Stimulated activated CD8-positive, alpha-beta memory T cell treated with anti-CD3 and anti-CD28 coated beads, Interleukin-4, amount 100 ng/mL, for 1 hour (primary cell): ENCODE measurements around the gene TRMT11.
"Not testable (repeated sequence)": the region's sequence is repeated elsewhere in the genome, so short reads cannot be mapped to it uniquely, and the experiment has no call there.

ENCODE experiments used
- DNase-seq, 2 donors: peaks; one replicate each; pipeline ENCODE4 v3.0.0-alpha.2; 2020; ENCODE audit warnings: low read depth in 2 of 2, low spot score in 1 of 2

The TRMT11 gene

DNA sequence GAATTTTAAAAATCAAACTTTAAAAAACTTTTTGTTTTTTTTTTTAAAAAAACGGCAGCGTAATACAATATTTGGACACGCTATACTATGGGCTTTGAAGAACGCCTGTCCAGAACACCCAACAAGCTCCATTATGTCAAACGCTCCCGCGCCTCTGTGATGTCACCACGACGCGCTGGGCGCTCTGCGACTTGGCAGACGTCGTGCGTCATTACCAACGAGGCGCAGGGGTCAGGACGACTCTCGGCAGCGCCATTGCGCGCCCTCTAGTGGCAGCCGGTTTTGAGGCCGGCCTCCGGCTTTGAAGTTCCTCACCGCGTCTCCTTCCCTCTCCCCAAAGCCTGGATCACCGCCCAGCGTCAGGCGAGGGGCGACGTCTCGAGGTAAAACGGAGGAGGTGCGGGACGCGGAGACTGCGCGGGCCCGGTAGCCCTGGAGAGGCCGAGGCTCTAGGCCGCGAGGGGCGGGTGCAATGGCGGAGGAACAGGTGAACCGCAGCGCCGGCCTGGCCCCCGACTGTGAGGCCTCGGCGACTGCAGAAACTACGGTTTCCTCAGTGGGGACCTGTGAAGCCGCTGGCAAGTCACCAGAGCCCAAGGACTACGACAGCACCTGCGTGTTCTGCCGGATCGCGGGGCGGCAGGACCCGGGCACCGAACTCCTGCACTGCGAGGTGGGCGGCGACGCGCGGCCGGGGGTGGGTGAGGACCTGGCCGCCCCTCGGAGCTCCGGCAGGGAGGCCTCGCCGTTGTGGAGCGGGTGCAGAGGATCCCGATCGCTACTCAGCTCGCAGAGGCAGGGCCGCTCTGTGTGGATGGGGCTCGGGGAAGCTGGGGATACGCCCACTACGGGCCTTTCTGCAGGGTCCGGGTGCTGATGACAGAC is 29.6 kb upstream of the TRMT11 start, which contains the start of gene HINT3:
Gene HINT3 (plus strand): TSS at position 265 of the 885 bp plus-strand sequence. CDS start 208 bp downstream, at position 473.
- peak; percentile 94 to 97 for DNase-seq

DNA sequence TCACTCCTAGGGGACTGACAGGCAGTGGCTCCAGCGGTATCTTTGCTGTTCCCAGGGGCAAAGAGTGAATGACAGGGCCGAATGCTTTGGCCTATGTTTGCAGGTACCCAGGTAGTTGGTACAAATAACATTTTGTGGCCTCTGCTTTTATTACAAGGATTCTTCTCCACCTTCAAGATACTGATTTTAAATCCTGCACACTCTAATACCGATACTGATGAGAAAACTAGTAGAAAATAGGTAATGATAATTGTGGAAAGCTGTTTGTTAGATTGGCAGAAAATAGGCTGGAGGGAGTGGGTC is 29.0 kb upstream of the TRMT11 start:
- DNase-seq = no peak

DNA sequence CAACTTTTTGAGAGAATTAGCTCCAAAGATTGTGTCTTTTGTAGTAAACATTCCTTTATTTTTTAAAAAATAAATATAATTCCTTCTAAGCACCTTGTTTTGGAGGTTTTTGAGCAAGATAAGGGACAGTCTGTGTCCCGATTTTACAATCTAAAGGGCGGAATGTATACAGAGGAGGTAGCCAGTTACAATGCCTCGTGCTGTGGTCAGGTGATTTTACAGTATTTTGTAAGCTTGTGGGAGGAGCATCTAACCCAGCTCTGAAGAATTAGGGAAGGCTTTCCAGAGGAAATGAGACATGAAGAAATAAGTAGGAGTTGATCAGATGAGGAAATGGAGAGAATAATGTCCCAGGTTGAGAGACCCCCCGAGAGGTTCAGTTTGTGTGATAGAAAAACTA is 28.5 kb upstream of the TRMT11 start:
- DNase-seq = no peak

DNA sequence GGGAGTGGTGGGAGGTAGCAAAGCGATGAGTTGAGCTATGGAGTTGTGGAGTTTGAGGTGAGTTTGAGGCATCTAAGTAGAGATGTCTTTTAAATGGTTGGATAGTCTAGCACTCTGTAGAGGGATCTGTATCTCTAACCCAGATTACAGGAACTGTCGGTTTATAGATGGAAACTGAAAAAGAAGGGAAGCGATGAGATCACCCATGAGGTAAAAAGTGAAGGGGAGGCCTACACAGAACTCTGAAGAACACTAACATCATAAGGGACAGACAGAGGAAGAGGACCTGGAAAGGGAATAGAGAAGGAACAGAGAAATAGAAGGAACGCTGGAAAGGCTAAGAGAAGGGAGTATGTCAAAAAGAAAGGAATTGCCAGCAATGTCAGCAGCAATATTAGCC is 27.3 kb upstream of the TRMT11 start:
- DNase-seq = no peak

DNA sequence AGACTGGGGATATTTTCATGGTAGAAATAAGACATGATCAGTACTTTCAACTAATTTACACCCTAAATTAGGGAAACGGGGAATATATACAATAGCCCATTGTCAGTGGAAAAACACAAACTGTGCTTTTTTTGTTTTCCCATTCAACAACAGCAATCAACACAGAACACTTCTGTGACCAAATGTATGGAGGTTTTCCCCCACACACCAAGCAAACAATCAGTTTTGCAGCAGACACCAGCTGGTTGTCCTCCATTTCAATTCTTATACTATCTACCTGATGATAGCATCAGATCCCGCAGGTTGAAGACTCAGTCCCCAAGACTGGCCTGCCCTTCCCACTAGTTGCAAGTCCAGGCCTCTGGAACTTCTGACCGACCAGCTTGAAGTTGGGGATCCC is 25.2 kb upstream of the TRMT11 start:
- DNase-seq = no peak

DNA sequence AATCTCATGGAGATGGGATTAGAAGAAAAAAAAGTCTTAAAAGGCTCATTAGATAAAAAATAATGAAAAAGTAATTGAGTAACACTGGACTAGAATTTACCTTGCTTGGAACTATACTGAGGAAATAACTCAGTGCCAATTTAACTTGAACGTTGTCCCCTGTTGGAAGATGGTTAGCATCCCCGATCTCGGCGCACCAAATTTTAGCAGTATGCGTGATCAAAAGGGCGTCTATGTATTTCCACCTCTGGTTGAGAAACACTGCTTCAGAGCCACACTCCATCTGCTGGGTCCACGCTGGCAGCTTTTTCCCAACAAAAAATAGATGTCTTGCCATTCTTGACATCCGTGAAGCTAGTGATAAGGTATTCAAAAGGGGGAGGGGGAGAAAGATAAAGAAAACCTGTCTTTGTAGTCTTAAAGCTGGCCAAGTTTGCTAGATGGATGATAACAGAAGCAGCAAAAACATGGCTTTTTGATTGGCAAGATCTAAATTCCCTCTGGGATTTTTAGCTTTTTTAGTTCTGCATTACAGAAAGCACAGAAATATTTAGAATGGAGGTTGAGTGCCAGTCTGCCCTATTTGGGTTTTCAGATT is 23.3 kb upstream of the TRMT11 start:
- no peak for DNase-seq

DNA sequence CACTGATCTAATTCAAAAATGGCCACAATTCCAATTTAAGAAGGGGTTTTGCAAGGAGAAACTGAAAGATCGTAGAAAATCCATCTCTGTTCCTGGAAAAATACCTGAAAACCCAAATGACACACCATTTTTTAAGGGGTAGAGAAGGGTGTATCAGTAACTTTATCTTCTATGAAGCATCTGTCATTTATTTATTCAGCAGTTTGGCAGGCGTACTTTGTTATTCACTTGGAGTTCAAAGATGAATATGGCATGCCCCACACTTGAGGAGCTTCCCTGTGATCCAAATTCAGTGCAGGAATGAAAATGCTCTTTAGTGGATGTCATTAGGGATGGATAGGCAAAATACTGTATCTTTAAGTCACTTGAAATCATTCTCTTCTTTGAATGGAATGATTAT is 22.5 kb upstream of the TRMT11 start:
- no peak for DNase-seq

DNA sequence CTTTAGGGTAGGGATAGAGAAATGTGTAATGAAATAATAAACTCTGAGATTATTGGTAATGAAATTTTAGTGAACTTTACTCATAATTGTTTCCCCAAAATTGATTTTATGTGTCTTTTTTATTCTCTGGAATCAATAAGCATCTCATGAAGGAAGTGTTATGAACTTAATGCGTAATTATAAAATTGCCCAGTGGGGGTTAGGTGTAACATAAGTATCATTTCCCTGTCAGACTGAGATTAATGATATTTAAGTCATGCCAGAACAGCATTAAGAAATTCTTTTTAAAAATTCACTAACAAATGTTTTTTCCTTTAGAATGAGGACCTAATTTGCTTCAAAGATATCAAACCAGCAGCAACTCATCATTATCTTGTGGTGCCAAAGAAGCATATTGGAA is 19.8 kb upstream of the TRMT11 start:
- DNase-seq = no peak

DNA sequence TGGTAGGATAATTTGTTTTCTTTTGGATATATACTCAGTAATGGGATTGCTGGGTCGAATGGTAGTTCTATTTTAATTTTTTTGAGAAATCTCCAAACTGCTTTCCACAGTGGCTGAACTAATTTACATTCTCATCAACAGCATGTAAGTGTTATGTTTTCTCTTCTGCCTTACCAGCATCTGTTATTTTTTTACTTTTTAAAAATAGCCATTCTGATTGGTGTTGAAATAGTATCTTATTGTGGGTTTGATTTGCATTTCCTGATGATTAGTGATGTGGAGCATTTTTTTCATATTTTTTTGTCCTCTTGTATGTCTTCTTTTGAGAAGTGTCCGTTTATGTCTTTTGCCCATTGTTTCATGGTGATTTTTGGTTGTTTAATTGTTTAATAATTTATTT is 17.8 kb upstream of the TRMT11 start:
- DNase-seq = no peak

DNA sequence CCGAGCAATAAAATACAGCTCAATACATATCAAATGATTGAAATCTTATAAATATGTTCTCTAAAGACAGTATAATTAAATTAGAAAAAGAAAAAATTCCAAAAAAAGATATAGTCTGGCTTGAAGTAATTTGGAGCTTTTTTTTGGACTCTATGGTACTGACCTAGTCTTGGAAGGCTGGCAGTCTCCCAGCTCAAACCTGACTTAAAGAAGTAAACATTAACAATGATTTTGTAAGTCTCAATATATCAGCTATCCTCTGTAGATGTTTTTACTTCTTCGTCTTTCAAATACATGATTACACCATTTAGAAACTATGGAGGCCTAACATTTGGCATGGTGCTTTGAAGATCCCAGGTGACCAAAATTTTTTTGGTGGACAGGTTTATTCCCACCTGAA is 15.6 kb upstream of the TRMT11 start:
- no peak for DNase-seq

DNA sequence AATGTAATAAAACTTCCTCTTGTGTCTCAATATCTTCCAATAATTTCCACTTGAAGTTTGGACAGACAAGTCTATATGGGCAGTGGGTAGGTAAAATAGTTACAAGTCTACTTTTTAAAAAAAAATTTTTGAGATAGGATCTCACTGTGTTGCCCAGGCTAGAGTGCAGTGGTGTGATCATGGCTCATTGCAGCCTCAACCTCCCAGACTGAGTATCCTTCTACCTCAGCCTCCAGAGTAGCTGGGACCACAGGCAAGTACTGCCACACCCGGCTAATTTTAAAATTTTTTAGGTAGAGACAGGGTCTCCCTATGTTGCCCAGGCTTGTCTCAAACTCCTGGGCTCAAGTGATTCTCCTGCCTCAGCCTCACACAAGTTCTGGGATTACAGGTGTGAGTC is 13.9 kb upstream of the TRMT11 start:
- DNase-seq = not testable (repeated sequence)

DNA sequence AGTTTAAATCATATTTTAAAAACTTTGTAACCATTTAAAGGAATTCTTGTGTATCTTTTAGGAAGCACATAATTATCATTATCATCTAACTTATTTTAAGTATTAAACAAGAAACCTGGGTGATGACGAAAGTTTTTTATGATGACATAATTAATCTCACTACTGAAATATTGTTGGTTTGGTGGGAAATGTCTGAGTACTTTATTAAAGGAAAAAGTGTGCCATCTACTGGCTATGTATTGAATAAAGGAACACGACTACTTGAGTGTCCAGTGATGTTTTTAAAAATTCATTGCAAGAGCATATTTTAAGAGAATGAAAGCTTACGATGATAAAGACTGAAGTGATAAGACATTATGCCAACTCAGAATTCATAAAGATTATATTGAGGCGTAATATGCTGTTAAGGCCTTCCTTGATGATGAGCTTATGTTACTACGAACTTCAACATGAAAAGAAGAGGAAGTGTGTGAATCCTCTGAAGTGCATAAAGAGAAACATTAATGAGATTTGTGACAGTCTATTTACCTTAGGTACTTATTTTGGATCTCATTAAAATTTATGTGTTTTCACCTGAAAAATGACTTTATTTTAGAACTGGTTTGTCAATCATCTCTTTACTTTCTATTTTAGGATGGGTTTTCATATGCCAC is 12.0 kb upstream of the TRMT11 start:
- no peak for DNase-seq

DNA sequence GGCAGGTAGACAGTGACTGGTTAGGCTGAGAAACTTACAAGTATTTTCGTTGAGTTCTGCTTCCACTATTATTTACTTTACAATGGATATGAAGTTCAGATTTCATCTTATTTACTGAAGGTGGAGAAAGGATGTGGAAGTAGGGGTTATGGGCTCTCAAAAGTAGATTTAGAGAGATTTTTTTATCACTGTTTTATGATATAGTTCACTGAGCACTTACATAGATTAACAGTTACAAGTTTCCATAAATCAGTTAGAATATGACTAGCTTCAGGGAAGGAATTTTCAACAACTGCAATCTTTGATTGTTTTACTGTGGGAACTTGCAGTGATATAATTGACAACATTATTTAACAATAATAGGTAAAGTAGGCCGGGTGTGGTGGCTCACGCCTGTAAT is 7.2 kb upstream of the TRMT11 start:
- DNase-seq = no peak

DNA sequence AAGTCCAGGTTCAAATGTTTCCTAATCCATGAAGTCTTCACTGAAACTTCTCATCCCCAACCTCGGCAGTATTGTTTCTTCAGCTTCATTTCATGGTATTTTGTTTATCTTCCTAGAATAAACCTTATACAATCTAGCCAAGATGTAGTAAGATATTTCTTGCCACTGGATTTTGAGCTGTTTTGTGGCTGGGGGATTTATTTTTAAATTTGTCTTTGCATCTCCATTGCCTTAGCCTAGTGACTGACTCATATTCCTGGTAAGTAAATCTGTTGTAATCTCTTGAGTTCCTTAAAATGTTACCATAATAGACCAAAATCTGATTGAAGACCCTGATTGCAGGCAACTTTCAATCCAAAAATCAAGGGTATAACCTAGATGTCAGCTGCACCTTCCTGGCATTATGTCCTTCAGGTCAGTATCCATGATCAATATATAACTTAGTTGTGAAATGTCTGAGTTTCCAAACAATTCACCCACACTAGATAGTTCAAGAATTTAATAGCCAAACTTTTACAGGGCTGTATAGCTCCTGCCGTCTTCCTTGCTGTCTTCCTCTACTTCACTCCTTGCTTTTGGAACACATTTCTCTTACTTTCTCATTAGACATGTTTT is 4.7 kb upstream of the TRMT11 start:
- no peak for DNase-seq

DNA sequence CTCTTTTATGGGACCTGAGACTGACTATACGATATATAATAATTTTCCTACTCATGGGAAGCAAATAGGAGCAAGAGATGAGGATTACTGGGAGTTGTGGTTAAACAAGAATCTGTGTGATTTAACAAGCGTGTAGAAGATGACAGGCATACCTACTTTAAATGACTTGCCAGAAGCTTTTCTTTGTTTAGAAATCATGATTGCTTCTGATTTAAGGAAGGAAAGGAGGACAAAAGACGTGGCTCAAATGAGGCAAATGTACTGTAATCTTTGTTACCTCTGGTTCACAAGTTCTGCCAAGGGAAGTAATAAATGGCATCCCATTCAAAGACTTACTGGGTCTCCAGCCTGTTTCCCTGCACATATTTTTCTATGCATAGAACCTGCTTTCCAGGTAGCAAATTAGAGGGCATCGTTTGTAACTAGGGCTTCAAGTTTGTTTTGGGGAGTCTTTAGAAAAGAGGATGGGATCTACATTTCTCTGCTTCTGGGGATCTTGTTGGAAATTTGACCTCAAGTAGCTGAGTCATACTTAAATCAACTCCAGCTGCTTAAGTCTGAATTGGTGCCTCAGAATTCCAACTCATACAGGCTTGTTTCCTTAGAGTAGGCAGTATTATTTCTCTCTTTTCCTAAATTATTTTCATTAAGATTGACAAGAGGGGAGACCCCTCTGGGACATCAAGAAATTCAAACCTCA is 2.9 kb upstream of the TRMT11 start:
- no peak for DNase-seq

DNA sequence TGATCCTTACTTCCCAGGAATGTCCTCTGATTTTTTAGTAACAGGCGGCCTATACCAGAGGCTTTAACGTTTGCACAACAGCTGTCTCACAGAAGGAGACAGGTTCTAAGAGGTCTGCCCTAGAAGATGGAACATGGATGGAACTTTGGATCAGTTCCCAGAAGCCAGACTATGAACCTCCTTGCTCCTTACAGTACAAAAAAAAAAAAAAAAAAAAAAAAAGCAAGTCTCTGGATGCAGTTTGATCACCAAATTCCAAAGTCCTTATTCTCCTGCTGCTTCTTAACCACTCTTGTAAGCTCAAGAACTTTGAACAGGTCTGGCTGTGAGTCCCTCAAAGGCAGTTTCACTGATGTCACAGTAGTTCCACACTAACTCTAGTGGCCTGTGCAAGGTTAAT is 2.0 kb upstream of the TRMT11 start:
- no peak for DNase-seq

DNA sequence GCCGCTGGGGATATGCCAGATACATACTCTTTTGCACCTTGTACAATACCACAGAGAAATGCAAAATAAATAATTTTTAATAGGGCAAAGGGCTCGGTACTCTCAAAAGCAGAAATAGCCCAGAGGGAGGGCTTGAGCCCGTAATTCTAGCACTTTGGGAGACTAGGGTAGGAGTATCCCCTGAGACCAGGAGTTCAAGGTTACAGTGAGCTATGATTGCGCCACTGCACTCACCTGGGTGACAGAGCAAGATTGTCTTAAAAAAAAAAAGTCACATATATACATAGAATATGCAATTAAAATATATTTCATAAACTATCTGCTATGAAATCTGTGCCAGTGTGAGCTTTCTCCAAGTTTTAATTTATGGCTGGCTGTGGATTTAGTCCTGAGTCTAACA is 818 bp upstream of the TRMT11 start:
- no peak for DNase-seq

DNA sequence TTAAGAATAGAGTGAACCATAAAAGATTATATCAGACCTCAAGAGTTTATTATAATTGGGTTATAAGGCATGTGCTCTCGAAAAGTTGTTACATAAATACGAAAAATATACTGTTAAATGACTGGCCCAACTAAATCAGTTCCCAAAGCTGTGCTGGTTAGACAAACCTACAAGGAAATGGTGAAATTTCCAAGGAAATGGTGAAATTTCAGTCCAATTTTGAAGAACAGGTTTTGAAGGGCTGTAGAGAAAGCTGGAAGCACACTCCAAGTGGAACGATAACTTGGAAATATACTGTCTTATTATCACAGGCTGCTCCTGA is 400 bp upstream of the TRMT11 start:
- no peak for DNase-seq

DNA sequence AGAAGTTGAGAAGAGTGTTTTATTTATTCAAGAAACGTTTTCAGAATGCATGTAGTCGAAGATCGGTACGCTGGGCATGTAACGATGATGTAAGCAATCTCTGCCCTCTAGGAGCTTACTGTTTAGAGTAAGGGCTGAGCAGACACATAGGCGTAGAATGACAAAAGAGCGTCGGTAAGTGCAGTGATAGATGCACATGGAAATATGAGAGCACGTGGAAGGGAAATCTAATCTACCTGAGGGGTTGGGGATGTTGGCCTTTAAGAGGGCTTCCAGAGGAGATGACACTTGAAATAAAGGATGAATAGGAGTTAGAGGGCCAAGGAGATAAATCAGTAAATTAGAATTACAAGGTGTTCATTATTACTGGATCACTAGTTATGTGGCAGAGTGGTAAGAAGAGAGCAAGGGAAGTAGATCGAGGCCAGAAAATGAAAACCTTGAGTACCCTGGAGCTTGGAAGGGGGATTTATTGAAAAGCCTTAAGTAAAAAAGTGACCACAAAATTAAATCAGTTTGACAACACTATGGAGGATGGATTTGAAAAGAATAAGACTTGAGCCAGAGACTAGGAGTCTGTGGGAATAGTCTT is 782 bp downstream of the TRMT11 start:
- no peak for DNase-seq

DNA sequence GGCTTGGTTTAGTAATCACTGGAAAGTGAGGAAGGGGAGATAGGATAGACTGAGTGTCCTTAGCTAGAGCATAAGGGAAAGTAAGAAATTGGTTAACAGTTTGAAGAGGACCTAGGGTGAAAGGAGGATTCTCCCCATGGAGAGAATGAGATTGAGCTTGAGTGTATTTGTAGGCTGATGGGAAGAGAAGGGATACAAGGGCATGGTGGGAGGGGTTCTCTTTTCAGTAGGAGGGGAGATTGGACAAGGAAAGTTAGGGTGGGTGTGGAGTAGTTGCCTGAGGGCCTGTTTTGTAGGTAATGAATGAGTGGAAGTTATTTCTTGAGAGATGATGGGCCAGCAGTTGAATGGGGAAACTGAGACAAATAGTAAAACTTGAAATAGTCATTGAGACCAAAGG is 1.9 kb downstream of the TRMT11 start:
- DNase-seq = no peak

DNA sequence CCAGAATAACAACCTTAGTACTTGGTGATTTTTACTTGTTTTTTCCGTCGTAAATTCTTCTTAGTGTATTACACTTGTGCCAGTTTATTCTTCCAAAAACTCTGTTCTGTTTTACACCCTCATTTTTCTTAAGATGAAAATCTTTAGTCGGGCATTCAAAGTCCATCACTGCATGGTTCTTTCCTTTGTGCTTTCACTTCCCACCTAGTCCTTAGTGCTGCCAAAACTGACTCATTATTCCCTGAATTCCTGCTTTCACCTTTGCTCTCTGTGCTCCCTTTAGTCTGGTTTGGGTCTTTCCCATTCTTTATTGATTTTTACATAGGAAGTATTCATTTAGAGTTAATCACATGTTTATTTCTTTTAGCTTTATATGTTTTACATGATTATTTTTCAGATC is 3.3 kb downstream of the TRMT11 start:
- no peak for DNase-seq
